Tibial artery (tissue), 4 donors: ENCODE data around the gene UTP11.

Experiments used
- DNase-seq, 2 donors: peaks; one replicate each; pipeline ENCODE4 v3.0.0-alpha.2; 2019
- H3K27ac ChIP-seq, 2 donors: fragments of 200-600 bp; sonication (generic) in 1 of 2; 1 replicate in 1 of 2; 2 replicates in 1 of 2; pipeline ENCODE4 v1.5.1; 2018 to 2019; ENCODE audit warnings: mild to moderate bottlenecking in 1 of 2
- H3K27me3 ChIP-seq, 2 donors: fragments of 200-600 bp; sonication (generic) in 1 of 2; one replicate each; pipeline versions ENCODE4 v1.5.1 to v1.6.0; 2016 to 2019
- H3K36me3 ChIP-seq, 3 donors: fragments of 200-600 bp; sonication (generic) in 2 of 3; one replicate each; pipeline ENCODE4 v1.5.1; 2016 to 2019; ENCODE audit warnings: mild to moderate bottlenecking in 2 of 3
- H3K4me1 ChIP-seq, 4 donors: fragments of 200-600 bp; sonication (generic) in 2 of 4; 1 replicate in 3 of 4; 2 replicates in 1 of 4; pipeline ENCODE4 v1.5.1; 2016 to 2019
- H3K4me3 ChIP-seq, 2 donors: fragments of 200-600 bp; sonication (generic) in 1 of 2; 1 replicate in 1 of 2; 2 replicates in 1 of 2; pipeline ENCODE4 v1.5.1; 2018 to 2019; ENCODE audit warnings: mild to moderate bottlenecking in 2 of 2
- H3K9me3 ChIP-seq, 3 donors: fragments of 200-600 bp; sonication (generic) in 1 of 3; one replicate each; pipeline ENCODE4 v1.5.1; 2016 to 2019
- CTCF ChIP-seq, 2 experiments: fragments of 200-600 bp in 1 of 2; fragments of 450-650 bp in 1 of 2; IDR thresholded peaks; one replicate each; pipeline ENCODE4 v1.5.1; 2017 to 2019; ENCODE audit warnings: antibody characterized with exemption in 2 of 2, mild to moderate bottlenecking in 1 of 2, moderate library complexity in 1 of 2
- intact Hi-C: fragments of 100-400 bp; cut with DNase I; formaldehyde crosslinking; loops from one replicate; pipeline ENCODE4 v1.15.0; 2023; ENCODE audit warnings: low total_unique reads

UTP11 gene

GRCh38 chr1:37995751-37996345, 16.7 kb upstream of the UTP11 start:
- Histone ChIP-seq H3K9me3 (no peaks in the 10 kb centered on the region), H3K4me3 (peak overlapping the region; percentile 65 to 67), H3K27ac (peak overlapping the region; percentile 93 to 98), H3K4me1 (peaks cover 11 to 60% (median 43%) of the 10 kb centered on the region in 4 donors), H3K36me3 (peaks cover 0 to 23% (median 19%) of the 10 kb centered on the region in 3 donors), H3K27me3 (no peaks in the 10 kb centered on the region)
- no peak for TF ChIP-seq CTCF (IDR thresholded peaks at IDR 0.05)
- intact Hi-C loops, result no loop called here
- peak; percentile 68 to 91 for DNase-seq

- peak in 1 of 2 donors; percentile 63 for DNase-seq
- H3K4me3 ChIP-seq, result no peak overlapping the region
- intact Hi-C loops, result no loop called here
- H3K4me1 ChIP-seq, result peaks cover 15 to 76% (median 58%) of the 10 kb centered on the region in 4 donors
- H3K27ac ChIP-seq, result peak overlapping the region; percentile 93 to 98
- TF ChIP-seq CTCF (IDR thresholded peaks at IDR 0.05), result no peak
- H3K9me3 ChIP-seq, result no peaks in the 10 kb centered on the region
- no peaks in the 10 kb centered on the region for H3K27me3 ChIP-seq
- peaks cover 0 to 23% (median 19%) of the 10 kb centered on the region in 3 donors for H3K36me3 ChIP-seq
These were observed 15.1 kb upstream of the UTP11 start for GRCh38 chr1:37997256-37998088.

GRCh38 chr1:37998089-37998808, 14.3 kb upstream of the UTP11 start:
- H3K4me1 ChIP-seq, result peaks cover 15 to 84% (median 66%) of the 10 kb centered on the region in 4 donors
- intact Hi-C loops, result no loop called here

GRCh38 chr1:37998913-37999429, 13.6 kb upstream of the UTP11 start:
- peak in 1 of 2 donors; percentile 56 for DNase-seq
- no peak overlapping the region for H3K4me3 ChIP-seq
- no peaks in the 10 kb centered on the region for H3K27me3 ChIP-seq
- H3K9me3 ChIP-seq, result no peaks in the 10 kb centered on the region
- H3K36me3 ChIP-seq, result peaks cover 0 to 23% (median 19%) of the 10 kb centered on the region in 3 donors
- peak overlapping the region; percentile 93 to 98 for H3K27ac ChIP-seq
- H3K4me1 ChIP-seq, result peaks cover 15 to 91% (median 72%) of the 10 kb centered on the region in 4 donors
- intact Hi-C loops, result no loop called here
- no peak for TF ChIP-seq CTCF (IDR thresholded peaks at IDR 0.05)

More at GRCh38 chr1:37998089-37998808, 14.3 kb upstream of the UTP11 start:
- Histone ChIP-seq H3K4me3 (no peak overlapping the region), H3K9me3 (no peaks in the 10 kb centered on the region), H3K27ac (peak overlapping the region; percentile 93 to 98), H3K27me3 (no peaks in the 10 kb centered on the region), H3K36me3 (peaks cover 0 to 23% (median 19%) of the 10 kb centered on the region in 3 donors)
- TF ChIP-seq CTCF (IDR thresholded peaks at IDR 0.05), result no peak
- DNase-seq, result no peak
